ACC112 (cell line): Measurements from ENCODE around the gene DNAJA3.

Experiments
- H2AFZ ChIP-seq: fragments of 200-600 bp; sonication (generic); one replicate; pipeline ENCODE4 v1.6.0; 2017; ENCODE audit warnings: antibody characterized with exemption, low read length; ENCODE audit not compliant: unreplicated experiment
- H3K27ac ChIP-seq: fragments of 200-600 bp; sonication (generic); 2 replicates; pipeline ENCODE4 v1.5.1; 2014; ENCODE audit warnings: low read depth, mild to moderate bottlenecking, antibody characterized with exemption, low read length, moderate library complexity
- H3K27me3 ChIP-seq: fragments of 200-600 bp; sonication (generic); 2 replicates; pipeline ENCODE4 v1.6.1; 2014; ENCODE audit warnings: mild to moderate bottlenecking, antibody characterized with exemption, low read length, moderate library complexity, mixed read lengths; ENCODE audit not compliant: insufficient read depth
- H3K36me3 ChIP-seq: fragments of 200-600 bp; sonication (generic); 2 replicates; pipeline ENCODE4 v1.6.1; 2016; ENCODE audit warnings: mild to moderate bottlenecking, antibody characterized with exemption, low read length, moderate library complexity, mixed read lengths; ENCODE audit not compliant: insufficient read depth
- H3K4me1 ChIP-seq: fragments of 200-600 bp; sonication (generic); one replicate; pipeline ENCODE4 v1.6.1; 2016; ENCODE audit warnings: low read length, mixed read lengths; ENCODE audit not compliant: insufficient read depth, unreplicated experiment, control insufficient read depth
- H3K4me3 ChIP-seq: fragments of 200-600 bp; sonication (generic); 2 replicates; pipeline ENCODE4 v1.5.1; 2014; ENCODE audit warnings: mild to moderate bottlenecking, low read depth, low read length
- H3K79me2 ChIP-seq: fragments of 200-600 bp; sonication (generic); one replicate; pipeline ENCODE4 v1.6.0; 2016; ENCODE audit warnings: low read length; ENCODE audit not compliant: control insufficient read depth, unreplicated experiment, insufficient read depth

The DNAJA3 gene

DNA sequence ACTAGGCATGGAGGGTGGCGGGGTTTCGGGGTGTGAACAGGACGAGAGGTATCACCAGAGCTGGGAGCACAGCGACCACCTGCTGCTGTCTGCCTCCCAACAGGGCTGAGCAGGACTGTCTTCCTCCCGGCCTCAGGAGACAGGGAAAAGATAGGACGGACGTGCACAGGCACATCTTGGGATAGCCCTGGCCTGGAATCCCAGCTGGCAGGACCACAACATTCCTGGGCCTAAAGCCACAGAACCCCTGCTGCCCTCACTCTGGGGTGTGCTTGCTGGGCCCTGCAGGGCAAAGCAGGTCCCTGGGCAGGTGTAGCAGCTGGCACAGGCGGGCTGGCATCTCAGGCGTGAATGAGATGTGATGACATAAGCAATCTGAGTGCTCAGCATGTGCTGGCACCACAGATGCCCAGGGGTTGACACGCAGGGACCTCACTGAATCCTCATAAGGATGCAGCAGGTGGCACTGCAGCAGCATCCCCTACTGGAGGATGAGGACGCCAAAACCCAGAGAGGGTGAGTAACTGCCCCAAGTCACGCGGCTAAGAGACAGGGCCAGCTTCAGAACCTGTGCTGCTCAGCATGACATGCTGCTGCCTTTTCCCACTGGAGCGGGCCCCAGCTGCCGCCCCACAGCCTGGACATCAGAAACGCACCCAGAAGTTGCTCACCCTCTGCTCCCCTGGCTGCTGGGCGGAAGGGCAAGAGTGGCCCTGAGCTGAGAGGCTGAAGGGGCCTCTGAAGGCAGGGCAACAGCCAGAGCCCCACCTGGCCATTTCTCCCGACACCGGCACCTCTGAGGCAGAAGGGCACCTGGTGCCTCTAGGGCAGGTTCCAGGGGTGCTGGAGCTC is 16.4 kb upstream of the DNAJA3 start:
- H3K36me3 ChIP-seq = no peaks in the 10 kb centered on the region
- H3K4me3 ChIP-seq = no peak overlapping the region
- peaks cover 4% of the 10 kb centered on the region for H3K4me1 ChIP-seq
- no peak overlapping the region for H2AFZ ChIP-seq
- no peak overlapping the region for H3K27ac ChIP-seq
- H3K79me2 ChIP-seq = peaks cover 11% of the 10 kb centered on the region
- H3K27me3 ChIP-seq = no peaks in the 10 kb centered on the region

DNA sequence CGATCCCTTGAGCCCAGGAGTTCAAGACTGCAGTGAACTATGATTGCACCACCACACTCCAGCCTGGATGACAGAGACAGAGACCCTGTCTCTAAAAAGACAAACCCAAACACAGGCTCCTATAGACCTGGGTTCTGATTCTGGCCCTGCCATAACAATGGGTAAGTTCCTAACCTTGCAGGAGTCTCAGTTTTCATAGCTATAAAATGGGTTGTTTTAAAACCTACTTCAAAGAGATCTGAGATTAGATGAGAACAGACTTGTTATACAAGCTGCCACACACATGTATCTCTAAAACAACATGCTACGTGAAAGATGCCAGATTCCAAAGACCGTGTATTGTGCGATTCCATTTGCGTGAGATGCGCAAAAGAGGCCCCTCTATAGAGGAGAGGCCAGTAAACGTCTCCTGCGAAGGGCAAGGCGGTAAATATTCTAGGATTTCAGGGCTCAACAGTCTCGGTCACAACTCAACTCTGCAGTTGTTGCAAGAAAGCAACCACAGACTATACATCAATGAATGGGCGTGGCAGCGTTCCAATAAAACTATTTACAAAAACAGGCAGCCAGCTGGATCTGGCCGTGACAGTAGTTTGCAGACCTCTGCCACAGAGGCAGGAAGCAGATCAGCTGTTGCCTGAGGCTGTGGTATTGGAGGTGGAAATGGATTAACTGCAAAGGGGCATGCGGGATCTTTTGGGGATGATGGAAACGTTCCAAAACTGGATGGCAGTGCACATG is 15.2 kb upstream of the DNAJA3 start:
- peaks cover 23% of the 10 kb centered on the region for H3K79me2 ChIP-seq
- no peaks in the 10 kb centered on the region for H3K27me3 ChIP-seq
- H3K4me1 ChIP-seq = peaks cover 13% of the 10 kb centered on the region
- H3K27ac ChIP-seq = no peak overlapping the region
- H2AFZ ChIP-seq = no peak overlapping the region
- H3K4me3 ChIP-seq = no peak overlapping the region
- no peaks in the 10 kb centered on the region for H3K36me3 ChIP-seq

DNA sequence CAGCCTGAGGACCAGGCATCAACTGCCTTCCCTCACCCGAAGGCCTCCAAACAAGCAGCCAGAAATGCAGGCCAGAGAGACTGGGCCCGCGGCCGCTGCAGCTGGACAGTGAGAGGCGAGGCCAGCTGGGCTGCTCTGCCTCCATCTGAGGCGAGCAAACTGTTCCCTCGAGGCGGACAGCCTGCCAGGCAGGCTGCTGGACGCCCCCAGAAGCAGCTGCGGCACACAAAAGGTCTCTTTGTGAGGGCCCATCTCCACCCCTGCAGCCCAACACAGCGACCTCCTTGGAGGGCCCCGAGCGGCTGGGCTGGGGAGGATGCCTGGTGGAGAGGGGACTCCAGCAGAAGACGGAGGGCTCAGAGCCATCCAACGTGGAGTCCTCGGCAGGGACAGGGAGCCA is 14.0 kb upstream of the DNAJA3 start:
- H3K4me1 ChIP-seq = peaks cover 13% of the 10 kb centered on the region
- H3K36me3 ChIP-seq = no peaks in the 10 kb centered on the region
- no peak overlapping the region for H3K27ac ChIP-seq
- no peak overlapping the region for H3K4me3 ChIP-seq
- H3K79me2 ChIP-seq = peaks cover 26% of the 10 kb centered on the region
- no peak overlapping the region for H2AFZ ChIP-seq
- no peaks in the 10 kb centered on the region for H3K27me3 ChIP-seq

DNA sequence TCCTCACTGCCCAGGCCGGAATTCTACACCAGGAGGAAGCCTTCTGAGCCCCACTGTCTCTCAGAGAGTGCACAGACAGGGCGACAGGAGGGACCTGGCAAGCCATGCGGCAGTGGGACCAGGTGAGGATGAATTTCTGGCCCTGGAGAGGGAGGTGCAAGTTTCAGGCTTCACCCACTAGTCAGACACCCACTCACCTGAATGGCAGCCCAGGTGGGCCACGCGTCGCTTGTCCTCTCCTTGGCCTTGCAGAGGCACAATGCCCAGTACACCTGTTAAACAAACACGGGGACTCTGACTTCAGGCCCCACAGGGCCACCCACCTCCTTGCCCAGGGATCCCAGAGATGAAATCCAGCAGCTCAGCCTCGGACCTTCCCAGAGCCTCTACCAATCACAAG is 13.5 kb upstream of the DNAJA3 start:
- no peak overlapping the region for H3K4me3 ChIP-seq
- H3K27me3 ChIP-seq = no peaks in the 10 kb centered on the region
- H3K4me1 ChIP-seq = peaks cover 13% of the 10 kb centered on the region
- H3K36me3 ChIP-seq = no peaks in the 10 kb centered on the region
- H3K79me2 ChIP-seq = peaks cover 26% of the 10 kb centered on the region
- no peak overlapping the region for H3K27ac ChIP-seq
- no peak overlapping the region for H2AFZ ChIP-seq

DNA sequence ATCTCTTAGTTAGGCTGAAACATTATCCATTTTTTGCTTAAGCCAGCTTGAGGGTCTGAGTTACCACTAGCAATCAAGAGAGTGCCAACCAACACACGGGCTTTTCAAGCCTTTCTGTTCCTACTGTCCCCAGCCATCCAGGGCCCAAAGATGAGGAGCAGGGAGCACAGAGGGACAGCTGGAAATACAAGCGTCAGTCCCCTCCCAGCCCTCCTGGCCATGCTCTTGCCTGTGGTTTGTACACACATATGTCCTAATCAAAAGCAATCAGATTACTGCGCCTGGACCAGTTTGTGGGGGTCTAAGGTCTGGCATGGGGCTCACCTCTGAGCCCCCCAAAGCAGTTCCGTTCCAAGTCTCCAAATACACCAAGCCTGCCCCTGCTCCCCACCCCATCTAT is 12.8 kb upstream of the DNAJA3 start:
- H3K79me2 ChIP-seq = peaks cover 26% of the 10 kb centered on the region

DNA sequence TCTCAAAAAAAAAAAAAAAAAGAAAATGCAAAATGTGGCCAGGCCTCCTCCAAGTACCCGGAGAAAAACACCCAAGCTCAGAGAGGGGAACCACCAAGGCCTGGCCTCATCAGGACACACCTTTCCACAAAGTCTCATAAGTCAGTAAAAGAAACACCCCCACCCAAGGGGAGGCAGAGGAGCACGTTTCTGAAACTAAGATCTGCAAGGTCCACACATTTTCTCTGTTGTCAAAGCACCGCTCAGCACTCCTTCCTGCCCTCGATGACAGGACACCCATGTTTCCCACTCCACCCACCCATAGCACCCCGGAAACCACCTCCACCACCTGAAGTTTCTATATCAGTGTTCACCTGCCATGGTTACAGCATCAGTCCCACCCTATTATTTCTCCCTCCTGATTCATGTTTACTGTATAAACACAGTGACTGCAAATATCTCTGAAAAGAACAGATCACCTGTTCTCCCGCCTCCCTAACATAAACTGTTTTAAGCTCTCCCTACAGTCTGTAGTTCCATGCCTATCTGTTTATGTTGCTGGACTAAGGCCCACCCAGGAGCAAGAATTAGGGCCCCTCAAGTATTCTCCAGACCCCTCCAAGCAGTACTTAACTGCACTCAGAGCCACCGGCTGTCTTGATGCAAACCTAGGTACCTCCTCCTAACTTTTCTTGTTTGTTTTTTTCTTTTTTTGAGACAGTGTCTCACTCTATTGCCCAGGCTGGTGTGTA is 11.3 kb upstream of the DNAJA3 start:
- Histone ChIP-seq H3K36me3 (no peaks in the 10 kb centered on the region), H3K27me3 (no peaks in the 10 kb centered on the region), H3K4me3 (no peak overlapping the region), H3K4me1 (peaks cover 9% of the 10 kb centered on the region), H3K27ac (no peak overlapping the region), H2AFZ (no peak overlapping the region), H3K79me2 (peaks cover 26% of the 10 kb centered on the region)

More for the DNA sequence above, 12.8 kb upstream of the DNAJA3 start:
- no peaks in the 10 kb centered on the region for H3K36me3 ChIP-seq
- no peaks in the 10 kb centered on the region for H3K27me3 ChIP-seq
- H3K27ac ChIP-seq = no peak overlapping the region
- H3K4me3 ChIP-seq = no peak overlapping the region
- H2AFZ ChIP-seq = no peak overlapping the region
- peaks cover 13% of the 10 kb centered on the region for H3K4me1 ChIP-seq

DNA sequence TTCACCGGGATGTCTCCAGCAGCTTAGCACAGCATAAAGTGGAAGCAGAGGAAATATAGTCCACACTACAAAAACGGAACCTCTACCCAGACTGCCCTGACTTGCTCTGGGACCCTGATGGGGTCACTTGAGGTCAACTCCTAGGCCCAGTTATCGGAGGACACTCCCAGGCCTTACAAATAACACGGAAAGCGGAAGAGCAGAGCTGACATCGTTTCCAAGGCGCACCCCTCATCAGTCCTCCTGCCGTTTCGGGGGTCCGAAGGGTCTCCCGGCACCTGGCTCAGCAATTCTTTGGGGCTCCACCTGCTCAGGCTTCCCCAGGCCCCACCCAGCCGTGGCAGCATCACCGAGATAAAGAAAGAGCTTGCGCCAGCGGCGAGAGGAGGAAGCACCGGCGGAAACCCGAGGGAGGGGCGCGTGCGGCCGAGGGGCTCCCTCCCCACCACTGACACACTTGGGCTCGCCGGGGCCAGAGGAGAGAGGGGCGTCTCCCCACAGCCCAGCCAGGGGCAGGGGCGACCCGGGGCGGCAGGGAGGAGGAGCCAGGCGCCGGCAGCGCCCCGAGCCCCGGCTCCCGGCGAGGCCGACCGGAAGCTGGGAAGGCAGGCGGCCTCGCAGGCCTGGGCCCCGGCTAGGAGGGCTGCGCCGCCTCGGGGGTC is 10.0 kb upstream of the DNAJA3 start:
- H3K27me3 ChIP-seq = no peaks in the 10 kb centered on the region
- H2AFZ ChIP-seq = peak overlapping the region; percentile 92
- peaks cover 26% of the 10 kb centered on the region for H3K79me2 ChIP-seq
- H3K36me3 ChIP-seq = no peaks in the 10 kb centered on the region
- H3K27ac ChIP-seq = no peak overlapping the region; the same call in 1 of the 2 replicates
- H3K4me3 ChIP-seq = peak overlapping the region; percentile 90
- H3K4me1 ChIP-seq = peaks cover 9% of the 10 kb centered on the region

DNA sequence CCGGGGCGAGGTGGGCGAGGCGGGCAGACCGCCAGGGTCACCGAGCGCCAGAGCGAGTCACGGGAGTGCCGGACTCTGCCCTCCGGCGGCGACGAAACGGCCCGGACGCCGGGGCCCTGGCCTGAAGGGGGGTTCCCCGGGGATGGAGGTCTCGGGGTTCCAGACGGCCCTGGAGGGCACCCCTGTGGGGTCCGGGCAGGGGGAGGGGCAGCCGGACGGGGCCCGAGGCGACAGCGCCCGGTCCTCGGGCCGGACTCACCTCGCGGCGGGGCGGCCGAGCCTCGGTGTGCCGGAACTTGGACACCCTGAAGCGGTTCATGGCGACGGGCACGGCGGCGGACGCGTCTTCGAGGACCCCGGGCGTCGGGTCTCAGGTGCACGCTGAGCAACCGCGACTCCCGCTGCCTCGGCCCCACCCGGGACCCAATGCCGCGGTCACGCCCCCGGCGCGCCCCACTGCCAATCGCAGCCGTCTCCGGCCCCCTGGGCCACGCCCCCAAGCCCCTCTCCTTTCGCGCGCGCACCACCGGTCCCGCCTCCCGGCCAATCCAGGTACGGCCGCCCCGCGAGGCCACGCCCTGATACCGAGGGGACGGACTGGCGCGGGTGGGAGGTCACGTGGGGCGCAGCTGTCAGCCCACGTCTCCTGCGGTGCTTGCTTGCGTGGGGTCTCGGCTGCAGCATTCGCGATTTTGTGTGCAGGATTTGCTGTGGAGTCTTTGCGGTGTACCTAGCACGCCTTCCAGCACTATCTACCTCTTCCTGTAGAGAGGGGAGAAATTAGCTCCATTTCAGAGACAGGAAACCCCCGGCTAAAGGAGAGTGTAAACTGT is 9.3 kb upstream of the DNAJA3 start, which contains the start of gene CORO7:
Gene CORO7 (minus strand): TSS at position 397 of the 833 bp plus-strand sequence. CDS start 78 bp downstream, at position 319.
- Histone ChIP-seq H3K36me3 (no peaks in the 10 kb centered on the region), H3K27me3 (no peaks in the 10 kb centered on the region), H3K27ac (no peak within 1 kb of the TSS; the same call in 1 of the 2 replicates), H3K4me3 (peak within 1 kb of the TSS; percentile 90), H3K4me1 (peaks cover 9% of the 10 kb centered on the region), H2AFZ (peak within 1 kb of the TSS; percentile 92), H3K79me2 (peaks cover 26% of the 10 kb centered on the region)

DNA sequence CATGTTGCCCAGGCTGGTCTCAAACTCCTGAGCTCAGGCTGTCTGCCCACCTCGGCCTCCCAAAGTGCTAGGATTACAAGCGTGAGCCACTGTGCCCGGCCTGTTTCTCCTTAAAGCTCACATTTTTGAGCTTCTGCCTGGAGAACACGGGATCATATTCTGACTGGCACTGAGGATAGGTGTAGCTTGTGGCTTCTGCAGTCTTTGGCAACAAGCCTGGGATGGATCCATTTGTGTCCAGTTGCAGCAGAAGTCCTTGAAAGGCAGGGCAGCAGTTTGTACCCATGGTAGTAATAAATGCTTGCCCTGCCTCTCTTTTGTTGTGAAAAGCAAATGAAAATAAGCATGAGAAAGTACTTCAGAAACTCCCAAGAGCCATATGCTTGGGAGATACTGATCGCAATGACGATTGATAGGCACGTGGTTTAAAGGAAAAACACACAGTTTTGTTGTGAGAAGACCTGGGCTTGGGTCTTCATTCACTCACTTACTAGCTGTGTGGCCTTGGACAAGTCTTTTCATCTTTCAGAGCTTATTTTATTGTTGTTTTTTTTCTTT is 6.2 kb upstream of the DNAJA3 start:
- Histone ChIP-seq H2AFZ (no peak overlapping the region), H3K4me3 (no peak overlapping the region), H3K79me2 (peaks cover 13% of the 10 kb centered on the region), H3K36me3 (no peaks in the 10 kb centered on the region), H3K27ac (no peak overlapping the region), H3K4me1 (peaks cover 11% of the 10 kb centered on the region), H3K27me3 (no peaks in the 10 kb centered on the region)
